Activated CD4-positive, alpha-beta T cell treated with anti-CD3 and anti-CD28 coated beads, Interleukin-2, Interleukin-4, amounts not matched to agents 100 ng/mL and 50 ng/mL, durations not matched to agents 16 hours and 8 hours (primary cell): ENCODE results near the gene THUMPD2.
"Not testable (repeated sequence)": the region's sequence is repeated elsewhere in the genome, so short reads cannot be mapped to it uniquely, and the experiment has no call there.

Experiments used
- DNase-seq: peaks from one replicate; pipeline ENCODE4 v3.0.0-alpha.2; 2020; ENCODE audit warnings: low spot score

The THUMPD2 gene, protein sequence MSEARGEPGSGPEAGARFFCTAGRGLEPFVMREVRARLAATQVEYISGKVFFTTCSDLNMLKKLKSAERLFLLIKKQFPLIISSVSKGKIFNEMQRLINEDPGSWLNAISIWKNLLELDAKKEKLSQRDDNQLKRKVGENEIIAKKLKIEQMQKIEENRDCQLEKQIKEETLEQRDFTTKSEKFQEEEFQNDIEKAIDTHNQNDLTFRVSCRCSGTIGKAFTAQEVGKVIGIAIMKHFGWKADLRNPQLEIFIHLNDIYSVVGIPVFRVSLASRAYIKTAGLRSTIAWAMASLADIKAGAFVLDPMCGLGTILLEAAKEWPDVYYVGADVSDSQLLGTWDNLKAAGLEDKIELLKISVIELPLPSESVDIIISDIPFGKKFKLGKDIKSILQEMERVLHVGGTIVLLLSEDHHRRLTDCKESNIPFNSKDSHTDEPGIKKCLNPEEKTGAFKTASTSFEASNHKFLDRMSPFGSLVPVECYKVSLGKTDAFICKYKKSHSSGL

DNA sequence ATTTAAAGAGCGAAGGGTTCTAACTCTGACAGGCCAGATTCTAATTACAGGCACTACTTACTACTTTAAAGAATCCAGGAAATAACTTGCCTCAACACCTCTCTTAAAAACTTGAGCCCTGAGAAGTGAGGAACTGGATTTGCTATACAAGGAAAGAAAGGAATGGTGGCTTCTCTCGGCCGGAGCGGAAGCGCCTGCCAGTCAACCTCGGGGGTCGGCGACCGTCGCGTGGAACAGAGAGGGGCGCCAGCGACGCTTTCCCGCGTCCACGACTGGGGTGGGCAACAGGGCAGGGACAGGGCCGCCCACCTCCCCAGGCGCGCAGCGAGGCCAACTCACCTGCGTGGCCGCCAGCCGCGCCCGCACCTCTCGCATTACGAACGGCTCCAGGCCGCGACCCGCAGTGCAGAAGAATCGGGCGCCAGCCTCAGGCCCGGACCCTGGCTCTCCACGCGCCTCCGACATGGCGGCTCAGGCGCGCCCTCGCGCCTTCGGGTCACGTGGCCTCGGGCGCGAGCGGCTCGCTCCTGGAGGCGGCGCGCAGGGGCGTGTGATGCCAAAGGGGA lies at the start of gene THUMPD2:
THUMPD2 (minus strand) TSS at position 484 of the 566 bp plus-strand sequence; CDS start at position 465, 19 bp downstream.
- peak; percentile 78 for DNase-seq

GRCh38 chr2:39821871-39822270 lies 42.8 kb upstream of the THUMPD2 start:
- DNase-seq = no peak

- no peak for DNase-seq
Measured at GRCh38 chr2:39816845-39817244, 37.8 kb upstream of the THUMPD2 start.

DNA sequence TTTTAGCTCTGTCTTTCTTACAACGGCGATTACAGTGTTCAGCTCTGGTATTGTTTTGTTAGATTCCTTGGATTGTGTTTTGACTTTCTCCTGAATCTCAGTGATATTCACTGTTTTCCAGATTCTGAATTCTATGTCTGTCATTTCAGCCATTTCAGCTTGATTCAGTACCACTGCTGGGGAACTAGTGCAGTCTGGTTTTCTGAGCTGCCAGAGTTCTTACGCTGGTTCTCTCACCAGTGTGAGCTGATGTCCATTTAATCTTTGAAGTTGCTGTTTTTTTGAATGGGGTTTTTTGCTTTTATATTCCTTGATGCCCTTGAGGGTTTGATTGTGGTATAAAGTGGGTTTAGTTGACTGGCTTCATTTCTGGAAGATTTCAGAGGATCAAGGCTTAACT lies 37.4 kb upstream of the THUMPD2 start:
- no peak for DNase-seq

- no peak for DNase-seq
Measured at GRCh38 chr2:39805936-39806608, 27.0 kb upstream of the THUMPD2 start.

DNA sequence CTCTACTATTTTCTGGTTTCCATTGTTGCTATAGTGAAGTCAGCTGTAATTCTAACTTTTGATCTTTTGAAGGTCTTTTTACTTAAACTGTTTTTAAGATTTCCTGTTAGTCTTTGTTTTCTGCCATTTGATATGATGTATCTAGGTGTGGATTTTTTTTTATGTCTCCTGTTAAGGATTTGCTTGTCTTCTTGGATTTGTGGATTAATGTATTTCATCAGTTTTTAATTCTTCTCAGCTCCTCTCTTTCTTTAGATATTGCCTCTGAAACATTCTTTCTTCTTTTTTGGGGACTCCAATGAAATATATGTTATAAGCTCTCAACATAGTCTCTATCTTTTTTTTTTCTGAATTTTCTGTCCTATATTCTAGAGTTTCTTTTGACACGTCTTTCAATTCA lies 24.8 kb upstream of the THUMPD2 start:
- no peak for DNase-seq

DNA sequence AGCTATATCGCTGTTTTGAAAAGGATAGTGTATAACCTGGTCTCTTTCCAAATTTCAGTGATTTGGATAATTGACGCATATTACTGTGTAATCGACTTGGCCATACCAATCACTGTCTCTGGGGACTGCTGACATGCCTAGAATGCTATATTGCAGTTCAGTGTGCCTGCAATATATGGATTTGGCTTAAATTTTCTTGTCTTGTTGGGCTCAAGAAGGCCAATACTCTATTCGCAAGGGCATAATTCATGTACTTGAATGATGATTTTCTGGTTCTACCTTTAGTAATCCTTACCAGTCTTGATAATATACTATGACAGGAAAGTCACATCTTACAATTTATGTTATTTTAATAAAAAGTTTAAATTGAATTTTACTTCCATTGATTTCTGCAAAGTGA lies 21.7 kb upstream of the THUMPD2 start:
- DNase-seq = no peak

DNA sequence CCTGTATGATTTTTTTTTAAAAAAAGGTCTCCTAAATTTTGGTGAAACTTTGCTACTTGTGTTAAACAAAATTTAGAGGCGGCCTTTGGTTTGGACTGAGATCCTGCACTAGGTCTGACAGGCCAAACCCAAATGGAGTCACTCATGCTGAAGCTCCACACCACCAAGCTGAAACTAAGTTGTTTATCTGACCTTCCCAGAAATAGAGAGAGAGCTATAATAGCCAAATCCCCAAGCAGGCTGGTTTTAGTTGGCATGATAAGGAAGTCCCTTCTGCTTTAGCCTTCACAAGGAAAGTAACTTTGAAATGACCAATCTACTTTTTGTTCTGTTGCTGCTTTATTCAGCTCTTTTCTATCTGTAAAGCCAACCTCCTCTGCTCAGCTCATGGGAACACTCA lies 17.1 kb upstream of the THUMPD2 start:
- no peak for DNase-seq

DNA sequence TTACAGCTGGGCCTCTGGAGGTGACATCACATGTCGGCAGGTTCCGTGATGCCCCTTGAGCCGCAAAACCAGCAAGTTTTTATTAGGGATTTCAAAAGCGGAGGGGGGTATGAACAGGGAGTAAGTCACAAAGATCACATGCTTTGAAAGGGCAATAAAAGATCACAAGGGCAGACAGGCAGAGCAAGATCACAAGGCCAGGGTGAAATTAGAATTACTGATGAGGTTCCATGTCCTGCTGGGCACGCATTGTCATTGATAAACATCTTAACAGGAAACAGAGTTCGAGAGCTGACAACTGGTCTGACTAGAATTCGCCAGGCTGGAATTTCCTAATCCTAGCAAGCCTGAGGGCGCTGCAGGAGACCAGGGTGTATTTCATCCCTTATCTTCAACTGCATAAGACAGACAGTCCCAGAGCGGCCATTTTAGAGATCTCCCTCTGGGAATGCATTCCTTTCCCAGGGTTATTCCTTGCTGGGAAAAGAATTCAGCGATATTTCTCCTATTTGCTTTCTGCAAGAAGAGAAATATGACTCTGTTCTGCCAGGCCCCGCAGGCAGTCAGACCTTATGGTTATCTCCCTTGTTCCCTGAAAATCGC lies 11.3 kb upstream of the THUMPD2 start:
- not testable (repeated sequence) for DNase-seq

DNA sequence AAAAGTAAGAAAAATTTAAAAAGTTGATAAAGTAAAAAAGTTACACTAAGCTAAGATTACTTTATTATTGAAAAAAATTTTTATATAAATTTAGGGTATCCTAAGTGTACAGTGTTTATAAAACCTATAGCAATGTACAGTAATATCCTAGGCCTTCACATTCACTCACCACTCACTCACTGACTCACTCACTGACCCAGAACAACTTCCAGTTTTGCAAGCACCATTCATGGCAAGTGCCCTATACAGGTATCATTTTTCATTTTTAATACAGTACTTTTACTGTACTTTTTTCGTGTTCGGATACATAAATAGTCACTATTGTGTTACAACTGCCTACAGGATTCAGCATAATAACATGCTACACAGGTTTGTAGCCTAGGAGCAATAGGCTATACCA lies 8.9 kb upstream of the THUMPD2 start:
- no peak for DNase-seq

GRCh38 chr2:39786761-39787522 lies 7.9 kb upstream of the THUMPD2 start:
- DNase-seq = no peak

DNA sequence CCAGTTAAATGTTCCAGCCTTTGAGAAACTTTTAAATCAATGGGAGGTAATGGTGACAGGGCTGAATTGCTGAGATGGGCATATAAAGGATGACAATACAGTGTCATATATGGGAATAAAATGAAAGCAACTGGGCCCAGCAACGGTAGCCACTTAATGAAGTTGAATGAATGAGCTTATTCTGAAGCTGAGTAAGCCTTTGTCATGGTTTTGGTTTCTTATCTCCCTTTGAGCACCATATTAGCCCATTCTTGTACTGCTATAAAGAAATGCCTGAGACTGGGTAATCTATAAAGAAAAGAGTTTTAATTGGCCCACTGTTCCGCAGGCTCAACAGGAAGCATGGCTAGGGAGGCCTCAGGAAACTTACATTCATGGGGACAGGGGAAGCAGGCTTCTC lies 3.5 kb upstream of the THUMPD2 start:
- no peak for DNase-seq

- no peak for DNase-seq
Measured at GRCh38 chr2:39781697-39782096, 2.6 kb upstream of the THUMPD2 start.

DNA sequence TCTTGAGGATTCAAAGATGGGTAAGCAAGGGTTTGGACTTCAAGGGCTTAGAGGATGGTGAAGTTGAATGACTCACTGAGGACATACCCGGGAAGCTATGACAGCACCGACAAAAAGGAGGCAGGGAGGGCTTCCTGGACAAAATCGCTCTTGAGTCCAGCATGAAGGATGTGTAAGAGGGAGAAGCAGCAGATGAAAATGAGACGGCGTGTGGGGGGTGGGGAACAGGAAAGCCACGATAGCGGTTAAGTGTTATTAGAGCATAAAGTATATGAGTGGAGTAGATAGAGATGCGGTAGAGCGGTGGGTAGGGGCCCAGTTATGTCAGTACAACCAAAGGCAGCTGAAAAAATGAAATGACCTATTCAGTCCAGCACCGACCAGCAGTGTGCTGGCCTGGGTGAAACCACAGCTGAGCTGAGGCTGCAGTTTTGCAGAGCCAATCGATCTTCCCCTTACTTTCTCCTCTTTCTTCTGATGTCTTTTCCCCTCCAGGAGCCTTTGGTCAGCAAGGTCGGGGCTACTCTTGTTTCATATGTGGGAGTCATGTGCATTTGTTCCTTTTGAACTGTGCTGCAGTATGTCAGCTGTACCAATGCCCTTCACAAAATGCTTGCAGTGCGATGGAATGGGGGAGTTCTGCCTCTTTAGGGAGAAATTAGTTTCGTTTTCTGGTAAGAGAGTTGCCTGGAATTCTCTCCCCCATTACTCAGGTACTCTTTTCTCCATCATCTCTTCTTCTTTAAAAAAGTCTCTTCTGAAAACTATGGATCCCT lies 2.0 kb upstream of the THUMPD2 start:
- no peak for DNase-seq

DNA sequence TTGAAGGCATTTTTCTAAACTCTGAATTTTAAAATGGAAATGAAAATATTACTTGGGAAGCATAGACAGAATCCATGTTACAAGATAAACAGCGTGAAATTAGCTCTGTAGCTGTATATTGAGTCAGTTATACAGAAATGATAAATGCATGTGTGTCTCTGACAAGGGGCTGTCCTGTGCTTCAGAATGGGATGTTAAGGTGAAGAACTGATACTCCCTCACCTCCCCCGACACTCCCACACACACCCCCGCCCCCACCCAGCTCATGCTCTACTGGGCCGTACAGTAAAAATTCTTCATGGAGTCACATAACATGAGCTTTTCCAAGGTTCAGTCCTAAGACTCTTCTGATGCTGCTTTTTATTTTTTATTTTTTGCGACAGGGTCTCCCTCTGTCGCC lies 869 bp upstream of the THUMPD2 start:
- DNase-seq = no peak

DNA sequence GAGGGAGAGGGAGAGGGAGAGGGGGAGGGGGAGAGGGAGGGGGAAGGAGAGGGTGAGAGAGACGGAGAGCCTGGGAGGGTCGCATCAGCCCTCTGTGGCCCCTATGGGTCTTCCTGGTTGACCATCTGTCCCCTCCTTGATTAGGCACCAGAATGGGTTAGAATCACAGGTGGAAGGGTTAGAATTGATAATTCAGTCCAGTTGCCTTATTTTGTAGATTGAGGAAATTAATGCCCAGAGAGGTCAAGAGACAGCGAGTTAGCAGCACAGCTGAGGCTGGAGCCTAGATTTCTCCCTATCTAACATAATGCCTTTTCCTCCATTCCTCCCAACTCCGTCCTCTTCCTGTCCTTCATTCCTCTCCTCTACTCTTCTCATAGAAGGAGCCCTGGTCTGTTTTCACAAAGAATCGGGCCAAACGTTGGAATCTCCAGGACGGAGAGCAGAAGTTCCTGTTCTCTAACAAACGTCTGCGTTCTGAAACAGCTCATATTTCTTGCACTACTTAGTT lies 338 bp upstream of the THUMPD2 start:
- no peak for DNase-seq

DNA sequence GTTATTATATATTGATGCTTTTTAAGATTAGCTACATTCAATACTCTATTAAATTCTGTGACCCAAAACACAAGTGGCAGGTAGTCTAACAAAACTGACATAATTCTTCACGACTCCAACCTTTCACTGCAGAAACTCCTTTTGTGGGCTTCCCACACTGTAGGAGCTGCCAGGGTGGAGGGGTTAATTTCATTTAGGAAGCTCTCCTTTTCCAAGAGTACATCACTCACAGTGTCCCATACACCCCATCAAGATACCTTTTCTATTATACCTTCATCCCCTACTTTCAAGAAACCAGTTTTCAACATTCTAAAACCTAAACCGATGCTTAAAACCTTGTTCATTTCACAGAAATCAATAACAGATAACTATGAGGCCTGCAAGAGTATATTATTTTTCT lies 825 bp downstream of the THUMPD2 start:
- no peak for DNase-seq

GRCh38 chr2:39772812-39773152 lies 6.3 kb downstream of the THUMPD2 start:
- DNase-seq = no peak

DNA sequence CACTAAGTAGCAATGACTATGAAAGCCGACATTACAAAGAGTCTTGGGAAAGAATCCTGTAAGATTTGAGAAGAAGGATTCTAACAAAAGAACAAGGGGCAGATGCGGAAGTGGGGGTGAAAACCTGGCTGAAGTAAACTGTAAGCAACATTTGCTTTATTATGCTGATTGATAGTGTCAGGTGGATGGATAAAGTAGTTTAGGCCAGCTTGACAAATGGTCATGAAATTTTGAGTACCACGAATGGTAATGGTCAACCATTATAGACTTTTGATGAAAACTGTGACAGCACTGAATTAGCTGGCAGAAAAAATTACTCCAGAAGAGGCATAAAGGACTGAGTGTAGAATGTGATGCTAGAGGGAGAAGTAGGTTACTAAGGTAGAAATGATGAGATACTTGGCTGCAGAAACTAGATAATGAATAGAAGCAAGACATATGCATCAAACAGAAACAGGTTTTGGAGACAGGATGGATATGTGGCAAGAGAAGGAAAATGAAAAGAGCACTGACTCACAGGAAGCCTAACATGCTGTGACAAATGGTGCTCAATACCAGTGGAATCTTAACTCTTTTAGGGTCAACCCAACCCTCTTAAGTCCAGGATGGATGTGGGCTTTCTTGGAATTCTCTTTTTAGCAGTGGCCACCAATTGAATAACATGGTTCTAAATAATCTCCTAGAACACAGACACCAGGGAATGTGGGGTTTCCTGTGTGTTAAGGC lies 6.8 kb downstream of the THUMPD2 start:
- DNase-seq = peak; percentile 50

DNA sequence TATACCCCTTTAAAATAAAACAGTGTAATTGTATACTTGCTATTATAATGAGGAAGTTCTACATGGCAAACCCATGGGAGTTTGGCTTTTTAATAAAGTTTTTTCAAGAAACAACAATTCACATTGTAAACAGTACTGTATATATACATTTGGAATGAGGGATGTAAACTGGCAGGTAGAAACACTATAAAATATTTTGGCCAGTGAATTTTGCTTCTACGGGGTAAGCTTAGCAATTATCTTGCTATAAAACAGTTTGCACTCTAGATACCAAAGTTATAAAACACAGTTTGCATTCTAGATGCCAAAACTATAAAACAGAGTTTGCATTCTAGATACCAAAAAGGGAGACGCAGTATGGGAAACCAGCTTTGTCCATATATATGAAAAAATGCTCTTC lies 16.6 kb downstream of the THUMPD2 start:
- no peak for DNase-seq
